Nephron (organoid): ENCODE measurements around the gene CACNA2D1.
A peak's percentile ranks its signal among the peaks of the same experiment; 100 is the strongest.

ENCODE experiments used
- H3K27ac Mint-ChIP-seq, 3 experiments: 2 replicates each; pipeline ENCODE4 v1.8.0; 2020; ENCODE audit warnings: mixed read lengths in 3 of 3, mild to moderate bottlenecking in 2 of 3, moderate library complexity in 1 of 3
- H3K27me3 Mint-ChIP-seq: 2 replicates; pipeline ENCODE4 v1.8.0; 2021; ENCODE audit warnings: low read depth, mild to moderate bottlenecking, moderate library complexity, mixed read lengths
- H3K36me3 Mint-ChIP-seq: 2 replicates; pipeline ENCODE4 v1.8.0; 2020; ENCODE audit warnings: low read depth, mixed read lengths
- H3K4me1 Mint-ChIP-seq: 2 replicates; pipeline ENCODE4 v1.8.0; 2020; ENCODE audit warnings: mixed read lengths
- H3K4me3 Mint-ChIP-seq, 3 experiments: 2 replicates each; pipeline ENCODE4 v1.8.0; 2020; ENCODE audit warnings: mild to moderate bottlenecking in 3 of 3, mixed read lengths in 3 of 3, moderate library complexity in 2 of 3
- H3K9me3 Mint-ChIP-seq: 2 replicates; pipeline ENCODE4 v1.8.0; 2020; ENCODE audit warnings: mixed read lengths
- TF ChIP-seq, protein P1 (sequence below), 3 experiments: fragments of 200-600 bp; sonication (generic); IDR thresholded peaks; one replicate each; pipeline ENCODE4 v1.5.0; 2021; ENCODE audit warnings: antibody characterized with exemption in 3 of 3; ENCODE audit not compliant: unreplicated experiment in 3 of 3

Gene CACNA2D1

DNA sequence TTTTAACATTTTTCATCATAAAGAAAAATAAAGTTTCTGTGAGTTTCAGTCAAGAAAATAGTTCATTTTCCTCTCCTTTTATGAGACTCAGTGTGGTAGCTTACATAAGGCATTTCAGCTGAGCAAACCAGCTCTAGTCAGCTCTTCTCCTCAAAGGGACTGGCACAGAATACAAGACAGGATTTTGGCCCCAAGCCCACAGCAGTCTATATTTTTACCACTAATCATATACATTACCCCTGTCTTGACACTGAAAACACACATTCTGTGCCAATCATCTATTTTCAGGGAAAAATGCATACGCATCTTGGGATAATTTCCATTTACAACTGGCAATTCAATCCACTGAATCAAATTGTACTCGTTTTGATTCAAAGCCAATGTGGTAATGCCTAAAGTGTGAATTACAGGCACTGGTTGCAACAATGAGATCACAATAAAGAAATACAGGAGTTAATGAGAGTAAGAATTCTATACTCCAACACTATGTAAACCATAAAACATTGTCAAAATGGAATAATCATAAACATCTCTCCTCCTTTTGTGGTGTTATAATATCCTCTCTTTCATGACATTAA lies 186.4 kb downstream of the CACNA2D1 start:
- Mint-ChIP-seq H3K4me1 (peaks cover 11% of the 10 kb centered on the region), H3K4me3 (no peak overlapping the region), H3K9me3 (no peaks in the 10 kb centered on the region), H3K36me3 (peaks cover 14% of the 10 kb centered on the region), H3K27ac (no peak overlapping the region), H3K27me3 (no peaks in the 10 kb centered on the region)
- TF ChIP-seq, protein P1, sequence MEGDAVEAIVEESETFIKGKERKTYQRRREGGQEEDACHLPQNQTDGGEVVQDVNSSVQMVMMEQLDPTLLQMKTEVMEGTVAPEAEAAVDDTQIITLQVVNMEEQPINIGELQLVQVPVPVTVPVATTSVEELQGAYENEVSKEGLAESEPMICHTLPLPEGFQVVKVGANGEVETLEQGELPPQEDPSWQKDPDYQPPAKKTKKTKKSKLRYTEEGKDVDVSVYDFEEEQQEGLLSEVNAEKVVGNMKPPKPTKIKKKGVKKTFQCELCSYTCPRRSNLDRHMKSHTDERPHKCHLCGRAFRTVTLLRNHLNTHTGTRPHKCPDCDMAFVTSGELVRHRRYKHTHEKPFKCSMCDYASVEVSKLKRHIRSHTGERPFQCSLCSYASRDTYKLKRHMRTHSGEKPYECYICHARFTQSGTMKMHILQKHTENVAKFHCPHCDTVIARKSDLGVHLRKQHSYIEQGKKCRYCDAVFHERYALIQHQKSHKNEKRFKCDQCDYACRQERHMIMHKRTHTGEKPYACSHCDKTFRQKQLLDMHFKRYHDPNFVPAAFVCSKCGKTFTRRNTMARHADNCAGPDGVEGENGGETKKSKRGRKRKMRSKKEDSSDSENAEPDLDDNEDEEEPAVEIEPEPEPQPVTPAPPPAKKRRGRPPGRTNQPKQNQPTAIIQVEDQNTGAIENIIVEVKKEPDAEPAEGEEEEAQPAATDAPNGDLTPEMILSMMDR (IDR thresholded peaks at IDR 0.05; ENCODE audit: unreplicated experiment in 3 of 3): no peak

DNA sequence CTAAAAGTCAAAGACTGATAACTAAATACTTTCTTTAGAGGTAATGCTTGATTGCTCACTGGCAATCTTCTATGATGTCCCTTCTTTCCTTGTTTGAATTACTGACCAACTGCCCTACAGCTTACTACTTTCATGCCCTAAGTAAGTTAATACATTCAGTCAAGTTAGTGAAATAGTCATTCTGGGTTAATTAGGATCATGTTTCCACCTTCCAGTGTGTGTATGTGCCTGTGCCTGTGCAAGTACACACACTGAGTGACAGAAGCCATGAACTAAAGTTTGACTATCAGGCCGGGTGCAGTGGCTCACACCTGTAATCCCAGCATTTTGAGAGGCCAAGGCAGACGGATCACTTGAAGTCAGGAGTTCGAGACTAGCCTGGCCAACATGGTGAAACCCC lies 187.9 kb downstream of the CACNA2D1 start:
- H3K36me3 Mint-ChIP-seq: peaks cover 10% of the 10 kb centered on the region
- H3K4me1 Mint-ChIP-seq: peaks cover 11% of the 10 kb centered on the region
- H3K9me3 Mint-ChIP-seq: no peaks in the 10 kb centered on the region
- no peaks in the 10 kb centered on the region for H3K27me3 Mint-ChIP-seq
- no peak overlapping the region for H3K4me3 Mint-ChIP-seq
- peak overlapping the region in 1 of 3 experiments; percentile 60 for H3K27ac Mint-ChIP-seq
- TF ChIP-seq, protein P1 (IDR thresholded peaks at IDR 0.05; ENCODE audit: unreplicated experiment in 3 of 3): no peak

GRCh38 chr7:82250598-82250997 lies 193.0 kb downstream of the CACNA2D1 start:
- H3K4me1 Mint-ChIP-seq: no peaks in the 10 kb centered on the region
- TF ChIP-seq, protein P1 (IDR thresholded peaks at IDR 0.05; ENCODE audit: unreplicated experiment in 3 of 3): no peak
- H3K4me3 Mint-ChIP-seq: no peak overlapping the region
- no peaks in the 10 kb centered on the region for H3K9me3 Mint-ChIP-seq
- H3K27me3 Mint-ChIP-seq: no peaks in the 10 kb centered on the region
- H3K36me3 Mint-ChIP-seq: peaks cover 10% of the 10 kb centered on the region
- H3K27ac Mint-ChIP-seq: no peak overlapping the region

GRCh38 chr7:82249979-82250378 lies 193.6 kb downstream of the CACNA2D1 start:
- Mint-ChIP-seq H3K4me1 (no peaks in the 10 kb centered on the region), H3K27me3 (no peaks in the 10 kb centered on the region), H3K36me3 (peaks cover 7% of the 10 kb centered on the region), H3K4me3 (no peak overlapping the region), H3K9me3 (no peaks in the 10 kb centered on the region), H3K27ac (no peak overlapping the region)
- TF ChIP-seq, protein P1 (IDR thresholded peaks at IDR 0.05; ENCODE audit: unreplicated experiment in 3 of 3): no peak

DNA sequence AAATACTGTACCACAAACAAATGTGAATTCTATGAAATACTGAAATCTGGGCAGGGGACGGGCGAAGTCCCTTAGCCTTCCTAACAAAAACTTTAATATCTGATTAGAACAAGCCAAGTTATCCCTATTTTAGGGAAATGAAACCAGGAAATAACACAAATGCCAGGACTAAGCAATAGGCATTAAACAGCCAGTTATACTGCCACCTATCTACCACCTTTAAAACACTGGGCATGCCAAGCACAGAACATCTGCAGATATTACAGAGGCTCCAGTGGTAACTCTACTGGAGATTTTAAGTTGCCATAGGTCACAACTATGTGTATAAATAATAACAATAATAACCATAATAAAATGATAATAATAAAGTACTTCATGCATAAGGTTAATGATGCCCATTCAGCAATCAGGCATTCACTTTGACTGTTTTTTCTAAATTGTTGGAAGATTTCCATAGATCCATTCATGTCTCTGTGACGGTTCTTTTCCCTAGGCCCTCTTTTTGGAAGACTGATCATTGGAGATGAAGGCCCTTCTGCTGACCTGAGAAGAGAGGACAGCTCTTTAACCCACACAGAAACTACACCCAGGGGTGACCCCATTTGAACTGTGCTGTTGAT lies 195.7 kb downstream of the CACNA2D1 start:
- Mint-ChIP-seq H3K36me3 (peaks cover 3% of the 10 kb centered on the region), H3K27ac (no peak overlapping the region), H3K4me1 (no peaks in the 10 kb centered on the region), H3K27me3 (no peaks in the 10 kb centered on the region), H3K9me3 (no peaks in the 10 kb centered on the region), H3K4me3 (no peak overlapping the region)
- TF ChIP-seq, protein P1 (IDR thresholded peaks at IDR 0.05; ENCODE audit: unreplicated experiment in 3 of 3): peak; percentile 32 to 50 (median 34)
